HCT116 (cell line): ENCODE measurements around the gene OR5H2. TPM values are rescaled to one million over a fixed set of nuclear protein-coding genes. Genes with fewer than 3 reads are reported as not detected.

Experiments
- ATAC-seq: fragments of 200-7000 bp; cut with Tn5 transposase; 2 replicates; pipeline ENCODE4 v1.9.1; 2020; ENCODE audit warnings: mild to moderate bottlenecking, moderate library complexity
- BruUV-seq: library from RNA; stranded (reverse); fragments of 400-500 nt; replicated peaks from 2 replicates; lab custom pipeline; 2021; lab: Mats Ljungman, UMichigan
- CTCF ChIA-PET: fragments of 300-600 bp; sonication (Branson Sonifier 250); formaldehyde crosslinking; loops from one replicate; lab custom pipeline; 2021; ENCODE audit warnings: antibody characterized with exemption; lab: Charles Lee
- POLR2A ChIA-PET: fragments of 300-600, 350-600 bp; sonication (Branson Sonifier 250); formaldehyde crosslinking; loops from one replicate; lab custom pipeline; 2021; ENCODE audit warnings: antibody characterized with exemption; lab: Charles Lee
- RAD21 ChIA-PET, 2 experiments: fragments of 300-600 bp; sonication (Branson Sonifier 250); formaldehyde crosslinking; loops; one replicate each; lab custom pipeline; 2023; ENCODE audit warnings: low total read pairs in 2 of 2; ENCODE audit not compliant: uncharacterized antibody in 2 of 2, unreplicated experiment in 2 of 2, low non-redundant PET in 1 of 2; lab: Charles Lee
- DNase-seq: peaks from one replicate; pipeline ENCODE4 v3.0.0-alpha.2; 2010; ENCODE audit warnings: low read depth, low spot score
- H2AFZ ChIP-seq: fragments of 200-600 bp; shearing (Covaris generic), sonication (generic); 2 replicates; pipeline ENCODE4 v1.6.1; 2017; ENCODE audit warnings: low read depth, mixed run types, mixed read lengths, antibody characterized with exemption, low read length; ENCODE audit not compliant: poor library complexity, severe bottlenecking
- H3K27ac ChIP-seq: 2 replicates; pipeline ENCODE4 v1.5.1; 2012; ENCODE audit warnings: low read depth, low read length
- H3K27me3 ChIP-seq: fragments of 200-600 bp; sonication (generic); 2 replicates; pipeline ENCODE4 v1.6.1; 2016; ENCODE audit warnings: mixed run types, low read length, mixed read lengths; ENCODE audit not compliant: insufficient read depth
- H3K36me3 ChIP-seq, 2 experiments: fragments of 200-500 bp in 1 of 2; fragments of 200-600 bp in 1 of 2; sonication (Bioruptor generic) in 1 of 2; sonication (generic) in 1 of 2; 2 replicates each; pipeline versions ENCODE4 v1.5.1 to v1.6.1; 2014 to 2016; ENCODE audit warnings: low read length in 2 of 2, inconsistent platforms in 1 of 2, mixed read lengths in 1 of 2, mixed run types in 1 of 2; ENCODE audit not compliant: insufficient read depth in 2 of 2, control insufficient read depth in 1 of 2
- H3K4me1 ChIP-seq, 2 experiments: fragments of 200-600 bp in 1 of 2; sonication (generic) in 1 of 2; 2 replicates each; pipeline versions ENCODE4 v1.5.1 to v1.6.1; 2012 to 2017; ENCODE audit warnings: low read length in 2 of 2, inconsistent platforms in 1 of 2, mild to moderate bottlenecking in 1 of 2, mixed read lengths in 1 of 2, mixed run types in 1 of 2, moderate library complexity in 1 of 2; ENCODE audit not compliant: insufficient read depth in 2 of 2, control insufficient read depth in 1 of 2
- H3K4me2 ChIP-seq: fragments of 200-600 bp; sonication (generic); 2 replicates; pipeline ENCODE4 v1.6.1; 2017; ENCODE audit warnings: mixed run types, low read length, mixed read lengths
- H3K4me3 ChIP-seq, 2 experiments: fragments of 200-600 bp in 1 of 2; sonication (generic) in 1 of 2; replicated peaks in 1 of 2; 2 replicates each; pipeline ENCODE4 v1.5.1; 2011 to 2016; ENCODE audit warnings: low read length in 2 of 2, control low read depth in 1 of 2, low read depth in 1 of 2, mild to moderate bottlenecking in 1 of 2, mixed read lengths in 1 of 2, mixed run types in 1 of 2
- H3K79me2 ChIP-seq: fragments of 200-600 bp; sonication (generic); 2 replicates; pipeline ENCODE4 v1.6.1; 2017; ENCODE audit warnings: mild to moderate bottlenecking, mixed run types, low read length, moderate library complexity, mixed read lengths; ENCODE audit not compliant: insufficient read depth
- H3K9ac ChIP-seq: fragments of 200-600 bp; sonication (generic); 2 replicates; pipeline ENCODE4 v1.6.1; 2016; ENCODE audit warnings: low read length, mixed read lengths
- H3K9me2 ChIP-seq: fragments of 200-600 bp; sonication (generic), shearing (Covaris generic); 2 replicates; pipeline ENCODE4 v1.6.1; 2017; ENCODE audit warnings: mixed run types, mild to moderate bottlenecking, moderate library complexity; ENCODE audit not compliant: insufficient read depth
- H3K9me3 ChIP-seq, 2 experiments: fragments of 200-500 bp in 1 of 2; fragments of 200-600 bp in 1 of 2; sonication (Bioruptor generic) in 1 of 2; sonication (generic) in 1 of 2; 2 replicates each; pipeline ENCODE4 v1.6.1; 2014 to 2017; ENCODE audit warnings: low read length in 2 of 2, mixed read lengths in 2 of 2, inconsistent platforms in 1 of 2, low read depth in 1 of 2, mild to moderate bottlenecking in 1 of 2, mixed run types in 1 of 2, moderate library complexity in 1 of 2; ENCODE audit not compliant: control insufficient read depth in 1 of 2, insufficient read depth in 1 of 2
- H4K20me1 ChIP-seq: fragments of 200-600 bp; sonication (generic), shearing (Covaris generic); 2 replicates; pipeline ENCODE4 v1.6.1; 2017; ENCODE audit warnings: mixed run types, mild to moderate bottlenecking, moderate library complexity; ENCODE audit not compliant: insufficient read depth
- ATF3 ChIP-seq: IDR thresholded peaks from 2 replicates; pipeline ENCODE4 v1.6.1; 2012
- CBX3 ChIP-seq: IDR thresholded peaks from 2 replicates; pipeline ENCODE4 v1.6.1; 2012; ENCODE audit warnings: low read depth
- CEBPB ChIP-seq: IDR thresholded peaks from 2 replicates; pipeline ENCODE4 v1.6.1; 2012; ENCODE audit warnings: low read depth
- CTCF ChIP-seq, 3 experiments: fragments of 200-600 bp in 1 of 3; sonication (generic) in 1 of 3; IDR thresholded peaks in 2 of 3; conservative IDR thresholded peaks in 1 of 3; 2 replicates each; pipeline ENCODE4 v1.5.1; 2012 to 2017; ENCODE audit warnings: low read depth in 2 of 3, low read length in 2 of 3, antibody characterized with exemption in 1 of 3, borderline replicate concordance in 1 of 3, control low read depth in 1 of 3, mild to moderate bottlenecking in 1 of 3, mixed read lengths in 1 of 3, mixed run types in 1 of 3, moderate library complexity in 1 of 3; ENCODE audit not compliant: insufficient read depth in 1 of 3
- EGR1 ChIP-seq: IDR thresholded peaks from 2 replicates; pipeline ENCODE4 v1.6.1; 2012; ENCODE audit warnings: low read depth
- ELF1 ChIP-seq: IDR thresholded peaks from 2 replicates; pipeline ENCODE4 v1.6.1; 2012; ENCODE audit warnings: low read depth, borderline replicate concordance
- EZH2 ChIP-seq: fragments of 200-600 bp; sonication (generic); IDR thresholded peaks from 2 replicates; pipeline ENCODE4 v1.6.1; 2017; ENCODE audit warnings: antibody characterized with exemption, mixed run types
- FOSL1 ChIP-seq: IDR thresholded peaks from 2 replicates; pipeline ENCODE4 v1.6.1; 2012; ENCODE audit warnings: low read depth
- MAX ChIP-seq: IDR thresholded peaks from 2 replicates; pipeline ENCODE4 v1.6.1; 2012
- POLR2AphosphoS5 ChIP-seq: IDR thresholded peaks from 2 replicates; pipeline ENCODE4 v1.6.1; 2011; ENCODE audit warnings: mild to moderate bottlenecking, low read depth, low read length, moderate library complexity
- RAD21 ChIP-seq: IDR thresholded peaks from 2 replicates; pipeline ENCODE4 v1.6.1; 2012; ENCODE audit warnings: low read depth, mild to moderate bottlenecking
- SRF ChIP-seq: IDR thresholded peaks from 2 replicates; pipeline ENCODE4 v1.6.1; 2012; ENCODE audit warnings: low read depth
- TCF7L2 ChIP-seq: IDR thresholded peaks from 2 replicates; pipeline ENCODE4 v1.7.0; 2011; ENCODE audit warnings: borderline replicate concordance, inconsistent platforms; ENCODE audit not compliant: insufficient read depth, insufficient read length; ENCODE audit errors: extremely low read depth
- YY1 ChIP-seq: IDR thresholded peaks from 2 replicates; pipeline ENCODE4 v1.6.1; 2011; ENCODE audit warnings: low read length, low read depth, moderate library complexity, mild to moderate bottlenecking; ENCODE audit not compliant: insufficient replicate concordance; ENCODE audit errors: extremely low read depth
- ZBTB33 ChIP-seq: IDR thresholded peaks from 2 replicates; pipeline ENCODE4 v1.6.1; 2011; ENCODE audit warnings: mild to moderate bottlenecking, low read length, moderate library complexity; ENCODE audit not compliant: insufficient replicate concordance; ENCODE audit errors: extremely low read depth
- ZNF274 ChIP-seq: fragments of 200-500 bp; sonication (Bioruptor generic); IDR thresholded peaks from 2 replicates; pipeline ENCODE4 v1.6.1; 2014; ENCODE audit warnings: mild to moderate bottlenecking, low read depth, low read length, inconsistent platforms
- intact Hi-C: fragments of 100-400 bp; cut with micrococcal nuclease; formaldehyde crosslinking; loops from 2 replicates; pipeline ENCODE4 v1.10.0; 2022
- total RNA-seq: library from RNA; stranded (reverse); gene quantifications from one replicate; pipeline ENCODE4 v1.2.1, GENCODE V29; 2021; ENCODE audit not compliant: unreplicated experiment

The OR5H2 gene
- total RNA-seq, 1 experiment from 2014 or later, result not detected

- no peaks in the 10 kb centered on the region for H4K20me1 ChIP-seq
- H3K9ac ChIP-seq, result no peak overlapping the region
- no peaks in the 10 kb centered on the region for H3K4me1 ChIP-seq
- no TSS peak for BruUV-seq
- no peaks in the 10 kb centered on the region for H3K9me2 ChIP-seq
- H3K79me2 ChIP-seq, result no peaks in the 10 kb centered on the region
- no peaks in the 10 kb centered on the region for H3K9me3 ChIP-seq
- H2AFZ ChIP-seq, result no peak overlapping the region
- ChIA-PET RAD21 (no interaction called here), CTCF (no interaction called here), POLR2A (no interaction called here)
- TF ChIP-seq CEBPB (no peak), TCF7L2 (no peak), ELF1 (no peak), CTCF (IDR thresholded peaks at IDR 0.05 in 2 of 3, conservative IDR thresholded peaks at IDR 0.05 in 1 of 3; ENCODE audit: borderline replicate concordance in 1 of 3, insufficient read depth in 1 of 3, low read depth in 2 of 3, low read length in 2 of 3) (no peak), SRF (no peak), ZNF274 (no peak), POLR2AphosphoS5 (no peak), FOSL1 (no peak)
- H3K4me3 ChIP-seq, result no peak overlapping the region
- no peaks in the 10 kb centered on the region for H3K36me3 ChIP-seq
- no peak for ATAC-seq
- DNase-seq, result no peak
- peaks cover 3% of the 10 kb centered on the region; the same call in 1 of the 2 replicates for H3K27me3 ChIP-seq
- H3K4me2 ChIP-seq, result no peak overlapping the region
- no peak overlapping the region for H3K27ac ChIP-seq
- intact Hi-C loops, result no loop called here
Measured at GRCh38 chr3:98243843-98244242, 38.5 kb upstream of the OR5H2 start.

GRCh38 chr3:98246142-98246541 is 36.2 kb upstream of the OR5H2 start:
- no peak for ATAC-seq
- RAD21 ChIA-PET, result no interaction called here
- no peak for TF ChIP-seq FOSL1
- TF ChIP-seq YY1, result no peak
- no peak for TF ChIP-seq EZH2
- TF ChIP-seq ATF3, result no peak
- TF ChIP-seq EGR1, result no peak
- no peak for TF ChIP-seq ZBTB33
- no peak for TF ChIP-seq RAD21
- no peak for TF ChIP-seq SRF
- no peak for TF ChIP-seq CBX3
- no peak for TF ChIP-seq MAX
- TF ChIP-seq TCF7L2, result no peak

More at GRCh38 chr3:98246142-98246541, 36.2 kb upstream of the OR5H2 start:
- H2AFZ ChIP-seq, result no peak overlapping the region
- no peaks in the 10 kb centered on the region for H3K4me1 ChIP-seq
- H3K27me3 ChIP-seq, result no peaks in the 10 kb centered on the region; the same call in 1 of the 2 replicates
- no peak overlapping the region for H3K27ac ChIP-seq
- intact Hi-C loops, result no loop called here
- H3K9me3 ChIP-seq, result no peaks in the 10 kb centered on the region
- H3K4me3 ChIP-seq, result no peak overlapping the region
- H3K9me2 ChIP-seq, result no peaks in the 10 kb centered on the region
- ChIA-PET POLR2A (no interaction called here), CTCF (no interaction called here)
- no peak overlapping the region for H3K9ac ChIP-seq
- H4K20me1 ChIP-seq, result no peaks in the 10 kb centered on the region
- DNase-seq, result no peak
- H3K4me2 ChIP-seq, result no peak overlapping the region
- no TSS peak for BruUV-seq
- H3K79me2 ChIP-seq, result no peaks in the 10 kb centered on the region
- no peaks in the 10 kb centered on the region for H3K36me3 ChIP-seq
